Activated T-cell treated with anti-CD3 and anti-CD28 coated beads for 48 hours (primary cell): ENCODE measurements around the gene CAPS2.
A peak's percentile ranks its signal among the peaks of the same experiment; 100 is the strongest.
"Not testable (repeated sequence)": the region's sequence is repeated elsewhere in the genome, so short reads cannot be mapped to it uniquely, and the experiment has no call there.

Experiments used
- DNase-seq: peaks from one replicate; pipeline ENCODE4 v3.0.0-alpha.2; 2020; ENCODE audit warnings: low read depth

The CAPS2 gene

DNA sequence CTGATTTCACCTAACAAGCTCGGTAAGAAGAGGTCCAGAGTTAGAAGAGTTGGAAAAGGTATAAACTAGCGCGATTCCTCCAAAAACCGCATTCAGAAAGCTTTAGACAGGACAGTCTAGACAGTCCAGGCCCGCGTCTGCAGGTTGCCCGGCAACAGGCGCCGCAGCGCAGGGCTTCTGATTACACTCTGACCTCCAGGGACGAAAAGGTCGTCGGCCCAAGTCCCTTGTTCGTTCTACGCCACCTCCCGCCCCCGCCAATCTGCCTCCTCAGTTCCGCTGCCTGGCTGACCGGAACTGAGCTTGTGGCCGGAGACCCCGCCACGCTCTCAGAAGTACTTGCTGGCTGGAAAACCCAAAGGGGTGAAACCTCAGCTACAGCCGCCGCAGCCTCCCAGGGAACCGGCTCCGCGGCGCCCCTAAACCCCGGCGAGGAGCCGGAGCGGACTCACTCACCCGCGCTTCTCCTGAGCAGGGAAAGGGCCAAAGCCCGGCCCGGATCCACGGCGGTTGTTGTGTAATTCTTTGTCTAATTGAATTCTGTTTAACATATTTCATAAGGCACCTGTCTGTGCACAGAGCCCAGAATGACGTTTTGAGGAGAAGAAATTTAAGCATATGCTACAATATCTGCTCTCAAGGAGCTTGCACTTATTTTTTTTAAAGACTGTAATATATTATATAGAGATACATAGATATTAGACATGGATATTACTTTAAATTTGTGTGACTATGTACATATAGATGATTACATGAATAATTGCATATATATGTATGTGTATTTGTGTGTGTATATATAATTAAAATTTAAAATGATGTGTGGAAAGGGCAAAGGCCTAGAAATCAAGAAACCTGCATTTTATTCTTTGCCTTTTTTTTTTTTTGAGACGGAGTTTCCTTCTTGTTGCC lies at the start of gene CAPS2:
TSS of gene CAPS2 (minus strand) at position 407 of the 909 bp plus-strand sequence. CDS start 3,826 bp downstream, outside the sequence.
- peak; percentile 66 for DNase-seq

DNA sequence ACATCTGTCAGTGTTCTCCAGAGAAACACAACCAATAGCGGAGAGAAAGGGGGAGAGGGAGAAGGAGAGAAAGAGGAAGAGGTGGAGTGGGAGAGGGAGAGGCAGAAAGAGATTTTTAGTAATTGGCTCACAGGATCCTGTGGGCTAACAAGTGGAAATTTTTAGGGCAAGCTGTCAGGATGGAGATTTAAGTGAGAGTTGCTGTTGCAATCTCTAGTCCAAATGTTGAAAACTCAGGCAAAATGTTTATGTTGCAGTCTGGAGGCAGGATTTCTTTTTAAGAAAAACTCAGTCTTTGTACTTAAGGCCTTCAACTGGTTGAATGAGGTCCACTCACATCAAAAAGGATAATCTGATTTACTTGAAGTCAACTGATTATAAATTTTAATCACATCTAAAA lies 48.2 kb upstream of the CAPS2 start:
- DNase-seq = no peak

- DNase-seq = no peak
Measured at GRCh38 chr12:75374971-75375370, 44.8 kb upstream of the CAPS2 start.

DNA sequence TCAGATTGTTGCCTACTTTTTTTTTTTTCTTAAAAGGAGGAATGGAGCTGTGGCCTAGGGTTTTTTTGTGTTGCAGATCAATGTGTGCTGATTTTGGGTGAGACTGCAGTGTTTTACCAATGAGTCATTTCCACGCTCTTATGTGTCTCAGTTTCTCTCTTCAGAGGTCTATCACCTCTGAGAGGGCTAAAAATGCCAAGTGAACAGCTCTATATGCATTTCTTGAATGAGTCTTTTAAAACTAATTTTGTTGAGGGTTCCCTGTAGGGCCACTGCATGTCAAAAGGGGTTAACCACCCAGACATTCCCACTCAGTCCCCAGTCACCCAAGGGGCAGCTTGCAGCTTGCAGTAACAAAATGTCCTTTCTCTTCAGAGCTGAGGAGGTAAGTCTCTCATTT lies 36.5 kb upstream of the CAPS2 start:
- DNase-seq = no peak

DNA sequence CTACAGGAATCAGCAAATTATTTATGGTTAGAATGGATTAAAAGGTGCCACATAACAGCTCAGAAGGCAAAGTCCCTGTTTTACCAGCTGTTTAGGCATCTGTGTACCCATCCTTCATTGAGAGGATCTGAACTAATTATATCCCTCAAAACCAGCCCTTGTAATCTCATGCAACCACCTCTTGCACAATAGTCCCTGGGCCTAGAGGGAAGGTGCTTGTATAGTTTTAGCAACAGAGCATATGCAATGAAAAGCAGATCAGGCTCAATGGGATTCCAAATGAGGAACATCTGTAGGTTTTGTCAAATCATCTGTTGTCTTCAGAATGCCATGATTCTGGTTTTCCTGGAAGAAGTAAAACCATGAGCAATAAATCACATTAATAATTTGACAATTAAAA lies 34.8 kb upstream of the CAPS2 start:
- no peak for DNase-seq

DNA sequence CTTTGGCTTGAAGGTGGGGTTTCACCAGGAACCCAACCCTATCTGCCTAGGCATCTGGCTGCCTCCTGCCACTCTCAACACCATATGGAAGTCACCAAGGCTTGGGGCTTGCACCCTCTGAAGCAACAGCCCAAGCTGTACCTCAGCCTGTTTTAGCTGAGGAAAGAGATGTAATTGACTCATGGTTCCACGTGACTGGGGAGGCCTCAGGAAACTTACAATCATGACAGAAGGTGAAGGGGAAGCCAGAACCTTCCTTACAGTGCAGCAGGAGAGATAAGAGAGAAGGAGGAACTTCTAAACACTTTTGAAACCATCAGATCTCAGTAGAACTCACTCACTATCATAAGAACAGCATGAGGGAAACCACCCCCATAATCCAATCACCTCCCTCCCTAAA lies 31.3 kb upstream of the CAPS2 start:
- DNase-seq = no peak

- no peak for DNase-seq
Measured at GRCh38 chr12:75360920-75361319, 30.8 kb upstream of the CAPS2 start.

- DNase-seq = no peak
Measured at GRCh38 chr12:75354011-75354410, 23.9 kb upstream of the CAPS2 start.

- DNase-seq = no peak
Measured at GRCh38 chr12:75350413-75350812, 20.3 kb upstream of the CAPS2 start.

DNA sequence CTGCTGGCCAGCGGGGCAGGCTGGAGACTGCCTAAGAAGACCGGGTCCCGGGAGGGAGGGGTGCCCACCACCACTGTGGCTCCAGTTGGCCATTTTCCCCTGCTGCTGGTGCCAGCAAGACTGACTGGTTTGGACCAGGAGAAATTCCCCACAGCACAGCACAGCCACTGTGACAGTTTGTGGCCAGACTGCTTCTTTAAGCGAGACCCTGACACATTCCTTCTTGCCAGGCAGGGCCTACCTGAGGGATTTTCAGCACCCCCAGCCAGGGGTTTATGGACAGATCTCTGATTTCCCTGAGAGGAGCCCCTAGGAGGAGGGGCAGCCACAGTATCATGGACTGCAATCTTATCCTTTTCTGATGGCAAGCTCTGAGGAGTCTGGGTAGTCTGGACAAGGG lies 19.8 kb upstream of the CAPS2 start:
- DNase-seq = no peak

DNA sequence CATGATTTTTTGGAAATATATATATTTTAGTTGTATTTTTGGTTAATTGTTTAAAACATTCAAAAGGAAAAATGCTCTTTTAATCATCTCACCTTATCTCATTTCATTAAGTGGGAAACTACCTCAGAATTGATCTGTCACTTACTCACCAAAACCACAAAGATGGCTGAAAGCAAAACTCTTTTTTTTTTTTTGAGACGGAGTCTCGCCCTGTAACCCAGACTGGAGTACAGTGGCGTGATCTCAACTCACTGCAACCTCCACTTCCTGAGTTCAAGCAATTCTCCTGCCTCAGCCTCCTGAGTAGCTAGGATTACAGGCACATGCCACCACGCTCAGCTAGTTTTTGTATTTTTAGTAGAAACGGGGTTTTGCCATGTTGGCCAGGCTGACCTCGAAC lies 16.1 kb upstream of the CAPS2 start:
- not testable (repeated sequence) for DNase-seq

DNA sequence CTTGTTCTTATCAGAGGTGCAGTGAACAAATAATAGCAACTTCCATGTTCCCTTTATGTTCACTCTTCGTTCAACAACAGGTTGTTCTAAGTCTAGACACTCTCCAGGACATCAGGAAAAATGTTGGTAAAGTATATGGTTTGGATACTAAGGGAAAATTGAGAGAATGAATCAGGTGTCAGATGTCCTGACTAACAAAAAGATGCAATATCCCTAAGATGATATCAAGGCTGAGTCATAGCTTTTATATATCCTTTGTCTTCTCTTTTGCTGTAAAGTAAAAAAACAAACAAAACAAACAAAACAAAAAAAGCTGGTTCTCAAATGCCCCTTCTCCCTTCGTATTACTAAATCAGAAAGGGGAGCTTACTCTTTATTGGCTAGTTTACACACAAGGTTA lies 15.4 kb upstream of the CAPS2 start:
- no peak for DNase-seq

DNA sequence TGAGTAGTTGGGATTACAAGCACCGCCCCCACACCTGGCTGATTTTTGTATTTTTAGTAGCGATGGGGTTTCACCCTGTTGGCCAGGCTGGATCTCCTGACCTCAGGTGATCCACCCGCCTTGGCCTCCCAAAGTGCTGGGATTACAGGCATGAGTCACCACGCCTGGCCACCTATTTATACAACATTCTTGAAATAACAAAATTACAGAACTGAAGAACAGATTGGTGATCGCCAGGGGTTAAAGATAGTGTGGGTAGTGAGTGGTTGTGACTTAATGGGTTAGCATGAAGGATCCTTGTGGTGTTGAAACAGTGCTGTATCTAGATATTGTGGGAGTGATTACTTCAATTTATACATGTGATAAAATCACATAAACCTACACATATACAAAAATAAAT lies 11.7 kb upstream of the CAPS2 start:
- DNase-seq = no peak

- DNase-seq = no peak
Measured at GRCh38 chr12:75337905-75338304, 7.8 kb upstream of the CAPS2 start.

- peak; percentile 68 for DNase-seq
Measured at GRCh38 chr12:75334384-75335030, 4.4 kb upstream of the CAPS2 start, which contains the start of gene GLIPR1L1. TSS of gene GLIPR1L1 (plus strand) at chr12:75334670. CDS start at chr12:75334729, 59 bp downstream.

DNA sequence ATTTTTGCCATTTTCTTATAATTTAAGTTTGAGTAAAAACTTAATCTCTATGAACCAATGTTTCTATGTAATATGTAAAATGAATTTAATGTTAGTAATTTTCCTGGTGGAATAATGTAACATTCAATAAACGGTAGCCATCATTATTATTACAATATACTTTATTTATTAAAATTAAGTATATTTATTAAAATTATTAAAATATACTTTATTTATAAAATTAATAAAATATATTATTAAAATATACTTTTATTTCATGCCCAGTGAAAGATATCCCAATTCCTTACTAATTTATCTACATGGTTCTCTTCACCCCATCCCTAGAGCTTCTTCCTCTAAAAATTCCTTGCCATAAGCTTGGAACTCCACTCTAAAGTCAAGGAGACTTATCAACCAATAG lies 2.5 kb downstream of the CAPS2 start:
- no peak for DNase-seq

DNA sequence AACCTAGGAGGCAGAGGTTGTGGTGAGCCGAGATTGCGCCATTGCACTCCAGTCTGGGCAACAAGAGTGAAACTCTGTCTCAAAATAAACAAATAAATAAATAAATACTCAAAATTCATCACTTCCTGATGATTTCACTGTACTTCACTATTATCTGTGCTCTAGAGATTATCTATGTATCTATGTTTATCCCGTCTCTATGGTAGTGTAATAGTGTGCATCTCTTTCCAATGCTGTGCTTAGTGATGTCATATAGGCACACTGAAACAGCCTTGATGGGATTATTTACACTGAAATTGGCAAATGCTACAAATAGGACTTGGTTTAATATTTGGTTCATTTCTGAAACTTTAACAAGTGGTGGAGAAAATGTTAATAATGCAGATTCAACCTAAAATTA lies 6.5 kb downstream of the CAPS2 start:
- no peak for DNase-seq

DNA sequence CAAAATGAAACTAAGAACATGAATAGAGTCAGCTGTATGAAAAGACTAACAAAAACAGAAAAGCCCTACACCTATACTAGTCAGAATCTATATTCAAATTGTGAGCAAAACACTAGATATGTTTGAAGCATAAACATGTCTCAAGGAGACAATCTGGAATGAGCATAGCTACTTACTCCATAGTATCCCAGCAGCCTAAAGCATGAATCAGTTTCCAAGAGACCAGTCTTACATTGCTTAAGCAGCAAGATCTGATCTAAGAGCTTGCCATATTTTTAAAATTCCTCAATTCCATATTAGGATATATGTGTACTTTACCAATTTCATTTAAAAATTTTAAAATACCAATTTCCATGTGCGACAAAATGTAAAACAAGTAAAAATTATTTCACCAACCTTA lies 7.7 kb downstream of the CAPS2 start:
- no peak for DNase-seq

DNA sequence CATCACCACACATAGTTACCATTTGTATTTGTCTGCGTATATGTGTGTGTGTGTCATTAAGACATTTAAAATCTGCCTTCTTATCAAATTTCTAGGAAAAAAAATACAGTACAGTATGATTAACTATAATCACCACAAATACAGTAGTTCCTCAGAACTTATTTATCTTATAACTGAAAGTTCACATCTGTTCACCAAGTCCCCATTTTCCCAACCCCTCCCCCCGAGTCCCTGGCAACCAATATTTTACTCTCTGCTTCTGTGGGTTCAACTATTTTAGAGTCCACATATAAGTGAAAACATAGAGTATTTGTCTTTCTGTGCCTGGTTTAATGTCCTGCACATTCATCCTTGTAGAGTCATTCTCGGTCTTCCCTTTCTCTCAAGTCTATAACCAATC lies 12.3 kb downstream of the CAPS2 start:
- DNase-seq = no peak

- DNase-seq = no peak
Measured at GRCh38 chr12:75315518-75315917, 14.6 kb downstream of the CAPS2 start.

GRCh38 chr12:75311369-75311768 lies 18.8 kb downstream of the CAPS2 start:
- DNase-seq = no peak

DNA sequence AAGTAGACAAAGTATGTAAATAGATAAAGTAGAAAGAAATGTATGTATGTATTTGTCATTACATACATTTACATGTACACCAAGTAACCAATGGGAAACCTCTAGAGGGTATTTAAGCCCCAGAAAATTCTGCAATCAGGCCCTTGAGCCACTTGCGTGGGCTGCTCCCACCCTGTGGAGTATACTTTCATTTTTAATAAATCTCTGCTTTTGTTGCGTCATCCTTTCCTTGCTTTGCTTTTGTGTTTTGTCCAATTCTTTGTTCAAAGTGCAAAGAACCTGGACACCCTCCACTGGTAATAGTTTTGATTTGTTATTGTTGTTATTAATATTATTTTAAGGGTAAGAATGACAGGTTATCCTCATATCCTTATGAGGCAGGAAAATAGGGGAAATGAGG lies 21.8 kb downstream of the CAPS2 start:
- no peak for DNase-seq
